Measurements from ENCODE around the gene PPFIA3.

DNA sequence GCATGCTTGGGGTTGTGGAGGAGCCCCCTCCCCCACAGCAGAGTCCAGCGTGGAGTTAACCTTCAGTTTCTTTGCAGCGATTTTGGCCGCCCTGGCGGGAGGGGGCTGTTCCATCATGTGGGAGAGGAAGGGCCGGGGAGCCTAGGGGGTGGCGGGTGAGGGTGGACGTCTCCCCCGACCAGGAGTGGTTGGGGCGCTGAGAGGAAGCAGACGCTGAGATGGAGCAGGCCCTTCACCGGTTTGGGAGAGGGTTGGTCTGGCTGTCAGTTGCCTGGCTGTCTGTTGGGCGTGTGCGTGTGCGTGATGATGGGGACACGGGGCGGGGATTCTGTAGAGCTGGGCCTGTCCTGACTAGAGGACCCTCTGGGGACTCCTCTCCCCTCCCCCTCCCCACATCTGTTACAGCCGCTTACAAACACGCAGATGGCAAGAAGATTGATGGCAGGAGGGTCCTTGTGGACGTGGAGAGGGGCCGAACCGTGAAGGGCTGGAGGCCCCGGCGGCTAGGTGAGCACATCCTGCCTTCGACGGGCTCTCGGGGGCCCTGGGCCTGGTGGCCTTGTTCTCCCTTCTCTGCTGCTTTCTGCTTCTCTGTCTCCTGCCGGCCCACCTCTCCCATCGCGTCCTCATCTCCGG is 15.0 kb upstream of the PPFIA3 start:
- TF ChIP-seq, protein P1, sequence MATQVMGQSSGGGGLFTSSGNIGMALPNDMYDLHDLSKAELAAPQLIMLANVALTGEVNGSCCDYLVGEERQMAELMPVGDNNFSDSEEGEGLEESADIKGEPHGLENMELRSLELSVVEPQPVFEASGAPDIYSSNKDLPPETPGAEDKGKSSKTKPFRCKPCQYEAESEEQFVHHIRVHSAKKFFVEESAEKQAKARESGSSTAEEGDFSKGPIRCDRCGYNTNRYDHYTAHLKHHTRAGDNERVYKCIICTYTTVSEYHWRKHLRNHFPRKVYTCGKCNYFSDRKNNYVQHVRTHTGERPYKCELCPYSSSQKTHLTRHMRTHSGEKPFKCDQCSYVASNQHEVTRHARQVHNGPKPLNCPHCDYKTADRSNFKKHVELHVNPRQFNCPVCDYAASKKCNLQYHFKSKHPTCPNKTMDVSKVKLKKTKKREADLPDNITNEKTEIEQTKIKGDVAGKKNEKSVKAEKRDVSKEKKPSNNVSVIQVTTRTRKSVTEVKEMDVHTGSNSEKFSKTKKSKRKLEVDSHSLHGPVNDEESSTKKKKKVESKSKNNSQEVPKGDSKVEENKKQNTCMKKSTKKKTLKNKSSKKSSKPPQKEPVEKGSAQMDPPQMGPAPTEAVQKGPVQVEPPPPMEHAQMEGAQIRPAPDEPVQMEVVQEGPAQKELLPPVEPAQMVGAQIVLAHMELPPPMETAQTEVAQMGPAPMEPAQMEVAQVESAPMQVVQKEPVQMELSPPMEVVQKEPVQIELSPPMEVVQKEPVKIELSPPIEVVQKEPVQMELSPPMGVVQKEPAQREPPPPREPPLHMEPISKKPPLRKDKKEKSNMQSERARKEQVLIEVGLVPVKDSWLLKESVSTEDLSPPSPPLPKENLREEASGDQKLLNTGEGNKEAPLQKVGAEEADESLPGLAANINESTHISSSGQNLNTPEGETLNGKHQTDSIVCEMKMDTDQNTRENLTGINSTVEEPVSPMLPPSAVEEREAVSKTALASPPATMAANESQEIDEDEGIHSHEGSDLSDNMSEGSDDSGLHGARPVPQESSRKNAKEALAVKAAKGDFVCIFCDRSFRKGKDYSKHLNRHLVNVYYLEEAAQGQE (IDR thresholded peaks at IDR 0.05; ENCODE audit: unreplicated experiment): no peak
- TF ChIP-seq, protein P2, sequence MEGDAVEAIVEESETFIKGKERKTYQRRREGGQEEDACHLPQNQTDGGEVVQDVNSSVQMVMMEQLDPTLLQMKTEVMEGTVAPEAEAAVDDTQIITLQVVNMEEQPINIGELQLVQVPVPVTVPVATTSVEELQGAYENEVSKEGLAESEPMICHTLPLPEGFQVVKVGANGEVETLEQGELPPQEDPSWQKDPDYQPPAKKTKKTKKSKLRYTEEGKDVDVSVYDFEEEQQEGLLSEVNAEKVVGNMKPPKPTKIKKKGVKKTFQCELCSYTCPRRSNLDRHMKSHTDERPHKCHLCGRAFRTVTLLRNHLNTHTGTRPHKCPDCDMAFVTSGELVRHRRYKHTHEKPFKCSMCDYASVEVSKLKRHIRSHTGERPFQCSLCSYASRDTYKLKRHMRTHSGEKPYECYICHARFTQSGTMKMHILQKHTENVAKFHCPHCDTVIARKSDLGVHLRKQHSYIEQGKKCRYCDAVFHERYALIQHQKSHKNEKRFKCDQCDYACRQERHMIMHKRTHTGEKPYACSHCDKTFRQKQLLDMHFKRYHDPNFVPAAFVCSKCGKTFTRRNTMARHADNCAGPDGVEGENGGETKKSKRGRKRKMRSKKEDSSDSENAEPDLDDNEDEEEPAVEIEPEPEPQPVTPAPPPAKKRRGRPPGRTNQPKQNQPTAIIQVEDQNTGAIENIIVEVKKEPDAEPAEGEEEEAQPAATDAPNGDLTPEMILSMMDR (conservative IDR thresholded peaks at IDR 0.05; ENCODE audit: low read depth in 2 of 2): no peak
- TF ChIP-seq EZH2phosphoT487 (IDR thresholded peaks at IDR 0.05; ENCODE audit: unreplicated experiment): no peak
- TF ChIP-seq POLR2AphosphoS5 (IDR thresholded peaks at IDR 0.05; ENCODE audit: low read depth): no peak
- TF ChIP-seq EZH2 (IDR thresholded peaks at IDR 0.05; ENCODE audit: low read depth, unreplicated experiment): no peak
- TF ChIP-seq STAT1 (IDR thresholded peaks at IDR 0.05; ENCODE audit: unreplicated experiment): no peak
- no peak for TF ChIP-seq ZNF331 (CRISPR knock-in tag; IDR thresholded peaks at IDR 0.05; ENCODE audit: low read depth)
- TF ChIP-seq CREB1 (CRISPR knock-in tag; IDR thresholded peaks at IDR 0.05; ENCODE audit: low read depth): no peak
- TF ChIP-seq JUNB (IDR thresholded peaks at IDR 0.05; ENCODE audit: unreplicated experiment): no peak
- no peak for TF ChIP-seq ZNF114 (CRISPR knock-in tag; IDR thresholded peaks at IDR 0.05)
- TF ChIP-seq, protein P3, sequence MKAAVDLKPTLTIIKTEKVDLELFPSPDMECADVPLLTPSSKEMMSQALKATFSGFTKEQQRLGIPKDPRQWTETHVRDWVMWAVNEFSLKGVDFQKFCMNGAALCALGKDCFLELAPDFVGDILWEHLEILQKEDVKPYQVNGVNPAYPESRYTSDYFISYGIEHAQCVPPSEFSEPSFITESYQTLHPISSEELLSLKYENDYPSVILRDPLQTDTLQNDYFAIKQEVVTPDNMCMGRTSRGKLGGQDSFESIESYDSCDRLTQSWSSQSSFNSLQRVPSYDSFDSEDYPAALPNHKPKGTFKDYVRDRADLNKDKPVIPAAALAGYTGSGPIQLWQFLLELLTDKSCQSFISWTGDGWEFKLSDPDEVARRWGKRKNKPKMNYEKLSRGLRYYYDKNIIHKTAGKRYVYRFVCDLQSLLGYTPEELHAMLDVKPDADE (IDR thresholded peaks at IDR 0.05): no peak
- no peak for TF ChIP-seq NANOG (IDR thresholded peaks at IDR 0.05; ENCODE audit: borderline replicate concordance)
- TF ChIP-seq, protein P4, sequence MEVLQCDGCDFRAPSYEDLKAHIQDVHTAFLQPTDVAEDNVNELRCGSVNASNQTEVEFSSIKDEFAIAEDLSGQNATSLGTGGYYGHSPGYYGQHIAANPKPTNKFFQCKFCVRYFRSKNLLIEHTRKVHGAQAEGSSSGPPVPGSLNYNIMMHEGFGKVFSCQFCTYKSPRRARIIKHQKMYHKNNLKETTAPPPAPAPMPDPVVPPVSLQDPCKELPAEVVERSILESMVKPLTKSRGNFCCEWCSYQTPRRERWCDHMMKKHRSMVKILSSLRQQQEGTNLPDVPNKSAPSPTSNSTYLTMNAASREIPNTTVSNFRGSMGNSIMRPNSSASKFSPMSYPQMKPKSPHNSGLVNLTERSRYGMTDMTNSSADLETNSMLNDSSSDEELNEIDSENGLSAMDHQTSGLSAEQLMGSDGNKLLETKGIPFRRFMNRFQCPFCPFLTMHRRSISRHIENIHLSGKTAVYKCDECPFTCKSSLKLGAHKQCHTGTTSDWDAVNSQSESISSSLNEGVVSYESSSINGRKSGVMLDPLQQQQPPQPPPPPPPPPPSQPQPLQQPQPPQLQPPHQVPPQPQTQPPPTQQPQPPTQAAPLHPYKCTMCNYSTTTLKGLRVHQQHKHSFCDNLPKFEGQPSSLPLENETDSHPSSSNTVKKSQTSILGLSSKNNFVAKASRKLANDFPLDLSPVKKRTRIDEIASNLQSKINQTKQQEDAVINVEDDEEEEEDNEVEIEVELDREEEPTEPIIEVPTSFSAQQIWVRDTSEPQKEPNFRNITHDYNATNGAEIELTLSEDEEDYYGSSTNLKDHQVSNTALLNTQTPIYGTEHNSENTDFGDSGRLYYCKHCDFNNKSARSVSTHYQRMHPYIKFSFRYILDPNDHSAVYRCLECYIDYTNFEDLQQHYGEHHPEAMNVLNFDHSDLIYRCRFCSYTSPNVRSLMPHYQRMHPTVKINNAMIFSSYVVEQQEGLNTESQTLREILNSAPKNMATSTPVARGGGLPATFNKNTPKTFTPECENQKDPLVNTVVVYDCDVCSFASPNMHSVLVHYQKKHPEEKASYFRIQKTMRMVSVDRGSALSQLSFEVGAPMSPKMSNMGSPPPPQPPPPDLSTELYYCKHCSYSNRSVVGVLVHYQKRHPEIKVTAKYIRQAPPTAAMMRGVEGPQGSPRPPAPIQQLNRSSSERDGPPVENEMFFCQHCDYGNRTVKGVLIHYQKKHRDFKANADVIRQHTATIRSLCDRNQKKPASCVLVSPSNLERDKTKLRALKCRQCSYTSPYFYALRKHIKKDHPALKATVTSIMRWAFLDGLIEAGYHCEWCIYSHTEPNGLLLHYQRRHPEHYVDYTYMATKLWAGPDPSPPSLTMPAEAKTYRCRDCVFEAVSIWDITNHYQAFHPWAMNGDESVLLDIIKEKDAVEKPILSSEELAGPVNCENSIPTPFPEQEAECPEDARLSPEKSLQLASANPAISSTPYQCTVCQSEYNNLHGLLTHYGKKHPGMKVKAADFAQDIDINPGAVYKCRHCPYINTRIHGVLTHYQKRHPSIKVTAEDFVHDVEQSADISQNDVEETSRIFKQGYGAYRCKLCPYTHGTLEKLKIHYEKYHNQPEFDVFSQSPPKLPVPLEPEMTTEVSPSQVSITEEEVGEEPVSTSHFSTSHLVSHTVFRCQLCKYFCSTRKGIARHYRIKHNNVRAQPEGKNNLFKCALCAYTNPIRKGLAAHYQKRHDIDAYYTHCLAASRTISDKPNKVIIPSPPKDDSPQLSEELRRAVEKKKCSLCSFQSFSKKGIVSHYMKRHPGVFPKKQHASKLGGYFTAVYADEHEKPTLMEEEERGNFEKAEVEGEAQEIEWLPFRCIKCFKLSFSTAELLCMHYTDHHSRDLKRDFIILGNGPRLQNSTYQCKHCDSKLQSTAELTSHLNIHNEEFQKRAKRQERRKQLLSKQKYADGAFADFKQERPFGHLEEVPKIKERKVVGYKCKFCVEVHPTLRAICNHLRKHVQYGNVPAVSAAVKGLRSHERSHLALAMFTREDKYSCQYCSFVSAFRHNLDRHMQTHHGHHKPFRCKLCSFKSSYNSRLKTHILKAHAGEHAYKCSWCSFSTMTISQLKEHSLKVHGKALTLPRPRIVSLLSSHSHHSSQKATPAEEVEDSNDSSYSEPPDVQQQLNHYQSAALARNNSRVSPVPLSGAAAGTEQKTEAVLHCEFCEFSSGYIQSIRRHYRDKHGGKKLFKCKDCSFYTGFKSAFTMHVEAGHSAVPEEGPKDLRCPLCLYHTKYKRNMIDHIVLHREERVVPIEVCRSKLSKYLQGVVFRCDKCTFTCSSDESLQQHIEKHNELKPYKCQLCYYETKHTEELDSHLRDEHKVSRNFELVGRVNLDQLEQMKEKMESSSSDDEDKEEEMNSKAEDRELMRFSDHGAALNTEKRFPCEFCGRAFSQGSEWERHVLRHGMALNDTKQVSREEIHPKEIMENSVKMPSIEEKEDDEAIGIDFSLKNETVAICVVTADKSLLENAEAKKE (CRISPR knock-in tag; IDR thresholded peaks at IDR 0.05): no peak
